Heart left ventricle (tissue), 16 donors: ENCODE measurements around the gene CFAP99. TPM values are rescaled to one million over a fixed set of nuclear protein-coding genes. Genes with fewer than 3 reads are reported as not detected.

Experiments
- ATAC-seq, 4 donors: fragments of 200-7000 bp; cut with Tn5 transposase; one replicate each; pipeline ENCODE4 v1.9.1; 2020 to 2022; ENCODE audit warnings: moderate library complexity in 4 of 4, mild to moderate bottlenecking in 3 of 4, moderate number of reproducible peaks in 1 of 4
- DNase-seq, 5 donors: peaks; one replicate each; pipeline ENCODE4 v3.0.0-alpha.2; 2020
- H3K27ac ChIP-seq, 12 donors: fragments of 200-600 bp; sonication (generic) in 4 of 12; one replicate each; pipeline versions ENCODE4 v1.5.0 to v1.8.0; 2016 to 2022; ENCODE audit warnings: mild to moderate bottlenecking in 2 of 12
- H3K27me3 ChIP-seq, 9 donors: fragments of 200-600 bp; sonication (generic) in 2 of 9; one replicate each; pipeline versions ENCODE4 v1.5.1 to v1.8.0; 2016 to 2022; ENCODE audit warnings: mild to moderate bottlenecking in 3 of 9
- H3K36me3 ChIP-seq, 9 donors: fragments of 200-600 bp; sonication (generic) in 2 of 9; one replicate each; pipeline versions ENCODE4 v1.5.0 to v1.8.0; 2018 to 2022; ENCODE audit warnings: mild to moderate bottlenecking in 2 of 9
- H3K4me1 ChIP-seq, 12 donors: fragments of 200-600 bp; sonication (generic) in 4 of 12; one replicate each; pipeline versions ENCODE4 v1.5.0 to v1.8.0; 2016 to 2022; ENCODE audit warnings: mild to moderate bottlenecking in 3 of 12
- H3K4me3 ChIP-seq, 12 donors: fragments of 200-600 bp; sonication (generic) in 4 of 12; one replicate each; pipeline versions ENCODE4 v1.5.0 to v1.8.0; 2017 to 2022; ENCODE audit warnings: mild to moderate bottlenecking in 9 of 12, moderate library complexity in 4 of 12
- H3K9me3 ChIP-seq, 12 donors: fragments of 200-600 bp; sonication (generic) in 4 of 12; one replicate each; pipeline versions ENCODE4 v1.5.0 to v1.8.0; 2016 to 2022; ENCODE audit warnings: mild to moderate bottlenecking in 1 of 12
- POLR2A ChIP-seq, 2 donors: fragments of 450-650 bp; IDR thresholded peaks; one replicate each; pipeline ENCODE4 v1.6.1; 2017; ENCODE audit warnings: antibody characterized with exemption in 2 of 2, mild to moderate bottlenecking in 2 of 2, moderate library complexity in 2 of 2
- WGBS, 4 donors: extraction: QIAGEN DNeasy Blood & Tissue Kit in 2 of 4; methylation state at CpG; one replicate each; pipeline versions ENCODE4 v1.1.5 to v1.1.7; 2013 to 2018; 5-methylcytosine and 5-hydroxymethylcytosine counted together
- intact Hi-C, 10 donors: fragments of 100-400 bp; cut with DNase I; formaldehyde crosslinking; loops; one replicate each; pipeline versions ENCODE4 v1.11.1 to v1.14.2; 2022
- polyA plus RNA-seq, 2 donors: library from polyadenylated mRNA; stranded (reverse); fragments of 200-250 nt; gene quantifications; one replicate each; pipeline ENCODE4 v1.2.3, GENCODE V29; 2013
- total RNA-seq, 9 donors: library from RNA; depleted of rRNA in 2 of 9; stranded (reverse); fragments of >200 nt in 2 of 9; fragmentation: NEBNext Ultra II Directional in 3 of 9; extraction: Animal tissue kit (Norgen Biotek cat#: 25700) in 3 of 9; gene quantifications; one replicate each; pipeline versions ENCODE4 v1.1.0 to v1.2.4, GENCODE V29; 2016 to 2023
- TF ChIP-seq, protein P1 (sequence below), 12 donors: fragments of 200-600 bp; sonication (generic) in 4 of 12; IDR thresholded peaks; one replicate each; pipeline versions ENCODE4 v1.5.0 to v1.8.0; 2018 to 2022; ENCODE audit warnings: antibody characterized with exemption in 12 of 12, mild to moderate bottlenecking in 5 of 12
- donor health status: ischemic (EF 13 %, LVEDD 7.1; RV severe dilation, severe dysfunction).
- donor health status: healthy with polysubstance abuse.
- donor health status: DM: no; HTN: yes; CAD: no.
- donor health status: DM: no; HTN: no; CAD: no.
- donor health status: ischemic (EF 25% LVEDD 6.9; RV normal size, moderate dysfunction).
- donor health status: ischemic (EF 25% LVEDD 5.7; RV mildly dilated, moderate dysfunction).
- donor health status: healthy.
- donor health status: DM: yes; HTN: yes; CAD: no.
- donor health status: ischemic (EF 35%, LVEDD 5.7; RV mildly dilated, moderate dysfunction).
- donor health status: nonischemic (EF 11% LVEDD 7.7; RV severe dilation, severe dysfunction).
- donor health status: DM: yes; HTN: yes; CAD: no.
- donor health status: PGD.
- donor health status: ischemic (EF 29% LVEDD 5.4; RV normal size, mild dysfunction).
- donor health status: nonischemic (EF 23%, LVEDD 6.1; RV moderate dilation, normal function).

CFAP99 gene
- total and polyA plus RNA-seq, 11 donors, result not detected

DNA sequence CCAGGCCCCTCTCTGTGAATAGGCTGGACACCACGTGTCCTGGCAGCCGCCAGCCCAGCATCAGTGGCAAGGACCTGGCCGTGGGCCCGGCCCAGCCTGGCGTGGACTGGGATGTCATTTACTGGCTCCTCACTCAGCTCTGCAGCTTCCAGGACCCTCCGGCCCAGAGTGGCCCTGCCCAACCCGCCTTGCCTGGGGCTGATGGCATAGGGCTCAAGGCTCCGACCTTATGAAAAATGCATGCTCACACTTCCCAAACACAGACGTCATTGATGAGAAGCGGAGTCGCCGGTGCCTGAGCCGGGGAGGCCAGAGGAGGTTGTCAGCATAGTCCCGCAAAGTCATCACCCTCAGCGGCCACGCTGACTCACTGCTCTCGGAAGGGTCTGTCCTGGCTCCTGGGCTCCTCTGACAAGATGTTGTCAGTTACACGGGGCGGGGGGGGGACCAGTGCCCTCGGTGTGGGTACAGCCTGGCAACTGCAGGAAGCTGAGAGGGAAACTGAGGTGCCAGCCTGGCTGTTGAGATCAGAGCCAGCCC, 14.3 kb downstream of the CFAP99 start:
- ATAC-seq (peak; percentile 22 to 68 (median 39)), DNase-seq (peak in 1 of 5 donors; percentile 60)
- no peaks in the 10 kb centered on the region for H3K36me3 ChIP-seq
- no peaks in the 10 kb centered on the region for H3K4me1 ChIP-seq
- intact Hi-C loops, result no loop called here
- no peaks in the 10 kb centered on the region for H3K27me3 ChIP-seq
- H3K4me3 ChIP-seq, result no peak overlapping the region
- no peak overlapping the region for H3K27ac ChIP-seq
- 64 to 78% (median 73%) methylated on average over 8 to 20 of the region's 20 CpGs for WGBS, 4 donors
- no peaks in the 10 kb centered on the region for H3K9me3 ChIP-seq
- TF ChIP-seq, protein P1, sequence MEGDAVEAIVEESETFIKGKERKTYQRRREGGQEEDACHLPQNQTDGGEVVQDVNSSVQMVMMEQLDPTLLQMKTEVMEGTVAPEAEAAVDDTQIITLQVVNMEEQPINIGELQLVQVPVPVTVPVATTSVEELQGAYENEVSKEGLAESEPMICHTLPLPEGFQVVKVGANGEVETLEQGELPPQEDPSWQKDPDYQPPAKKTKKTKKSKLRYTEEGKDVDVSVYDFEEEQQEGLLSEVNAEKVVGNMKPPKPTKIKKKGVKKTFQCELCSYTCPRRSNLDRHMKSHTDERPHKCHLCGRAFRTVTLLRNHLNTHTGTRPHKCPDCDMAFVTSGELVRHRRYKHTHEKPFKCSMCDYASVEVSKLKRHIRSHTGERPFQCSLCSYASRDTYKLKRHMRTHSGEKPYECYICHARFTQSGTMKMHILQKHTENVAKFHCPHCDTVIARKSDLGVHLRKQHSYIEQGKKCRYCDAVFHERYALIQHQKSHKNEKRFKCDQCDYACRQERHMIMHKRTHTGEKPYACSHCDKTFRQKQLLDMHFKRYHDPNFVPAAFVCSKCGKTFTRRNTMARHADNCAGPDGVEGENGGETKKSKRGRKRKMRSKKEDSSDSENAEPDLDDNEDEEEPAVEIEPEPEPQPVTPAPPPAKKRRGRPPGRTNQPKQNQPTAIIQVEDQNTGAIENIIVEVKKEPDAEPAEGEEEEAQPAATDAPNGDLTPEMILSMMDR (IDR thresholded peaks at IDR 0.05), result no peak
- no peak for TF ChIP-seq POLR2A (IDR thresholded peaks at IDR 0.05)

DNA sequence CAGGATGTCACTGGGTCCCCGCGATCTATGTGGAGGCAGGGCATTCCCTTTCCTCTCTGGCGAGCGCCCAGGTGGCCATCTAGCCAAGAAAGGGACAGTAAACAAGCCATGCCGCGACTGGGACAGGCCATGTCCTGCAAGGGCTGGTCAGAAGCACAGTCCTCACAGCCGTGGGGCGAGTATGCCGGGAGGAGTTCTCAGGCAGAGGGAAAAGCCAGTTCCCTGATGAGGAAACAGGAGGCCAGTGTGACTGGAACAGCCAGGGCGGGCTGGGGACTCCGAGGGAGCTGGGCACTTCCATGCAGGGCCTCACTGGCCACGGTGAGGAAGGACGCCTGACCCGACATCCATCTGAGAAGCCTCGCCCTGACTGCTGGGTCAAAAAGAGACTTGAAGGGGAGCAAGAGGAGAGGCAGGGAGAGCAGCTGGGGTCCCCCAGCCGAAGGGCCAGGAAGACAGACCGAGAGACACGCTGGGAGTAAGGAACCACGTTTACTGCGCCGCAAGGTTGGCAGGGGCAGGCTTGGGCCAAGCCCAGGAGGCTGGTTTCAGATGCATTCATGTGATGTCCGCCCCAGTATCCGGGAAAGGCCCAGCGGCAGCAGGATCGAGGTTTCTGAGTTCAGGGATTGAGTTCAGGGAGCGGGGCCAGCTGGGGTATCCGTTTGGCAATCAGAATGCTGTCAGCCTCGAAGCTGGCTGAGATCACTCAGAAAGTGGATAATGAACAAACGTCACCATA, 15.0 kb downstream of the CFAP99 start:
- Histone ChIP-seq H3K36me3 (no peaks in the 10 kb centered on the region), H3K9me3 (no peaks in the 10 kb centered on the region), H3K4me1 (no peaks in the 10 kb centered on the region), H3K27me3 (no peaks in the 10 kb centered on the region), H3K4me3 (no peak overlapping the region), H3K27ac (no peak overlapping the region)
- ATAC-seq (no peak), DNase-seq (no peak)
- TF ChIP-seq POLR2A (IDR thresholded peaks at IDR 0.05), result no peak
- TF ChIP-seq, protein P1 (IDR thresholded peaks at IDR 0.05), result no peak
- 66 to 82% (median 72%) methylated on average over 20 to 29 of the region's 29 CpGs for WGBS, 4 donors
- intact Hi-C loops, result no loop called here

DNA sequence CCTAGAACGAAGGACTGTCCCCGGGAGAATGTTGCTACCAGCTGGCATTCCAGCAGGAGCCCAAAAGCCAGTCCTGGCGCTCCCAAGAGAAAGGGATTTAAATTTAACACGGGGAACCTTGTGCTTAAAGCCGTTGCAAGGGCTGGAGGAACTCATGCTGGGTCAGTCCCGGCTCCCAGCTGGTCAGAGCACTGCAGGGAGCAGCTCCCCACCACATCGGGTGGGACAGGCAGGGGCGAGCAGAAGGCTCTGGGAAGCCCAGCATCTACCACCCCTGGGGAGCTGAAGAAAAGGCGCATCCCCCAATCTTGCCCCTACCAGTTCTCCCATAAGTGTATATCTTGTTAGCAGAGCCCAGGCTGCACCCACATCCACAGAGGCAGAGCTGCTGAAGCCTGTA, 15.7 kb downstream of the CFAP99 start:
- DNase-seq (no peak), ATAC-seq (no peak)
- H3K4me3 ChIP-seq, result no peak overlapping the region
- TF ChIP-seq, protein P1 (IDR thresholded peaks at IDR 0.05), result no peak
- no peak for TF ChIP-seq POLR2A (IDR thresholded peaks at IDR 0.05)
- no peak overlapping the region for H3K27ac ChIP-seq
- intact Hi-C loops, result no loop called here
- no peaks in the 10 kb centered on the region for H3K9me3 ChIP-seq
- H3K27me3 ChIP-seq, result no peaks in the 10 kb centered on the region
- H3K36me3 ChIP-seq, result no peaks in the 10 kb centered on the region
- 49 to 77% (median 53%) methylated on average over 4 to 9 of the region's 9 CpGs for WGBS, 4 donors
- no peaks in the 10 kb centered on the region for H3K4me1 ChIP-seq

DNA sequence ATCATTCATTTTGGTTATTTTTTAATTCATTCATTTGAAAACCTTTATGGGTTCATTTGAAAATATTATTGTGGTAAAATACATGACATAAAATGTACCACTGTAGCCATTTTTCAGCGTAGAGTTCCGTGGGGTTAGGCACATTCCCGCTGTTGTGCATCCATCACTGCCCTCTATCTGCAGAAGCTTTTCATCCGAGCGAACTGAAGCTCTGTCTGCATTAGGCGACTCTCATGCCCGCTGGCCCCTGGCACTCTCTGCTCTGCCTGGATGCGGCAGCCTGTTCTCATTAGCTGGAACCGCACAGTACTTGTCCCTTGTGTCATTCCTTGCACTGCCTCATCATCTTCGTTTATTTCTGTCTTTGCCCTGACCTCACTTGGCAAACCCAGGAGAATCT, 17.5 kb downstream of the CFAP99 start:
- intact Hi-C loops, result no loop called here

More for the DNA sequence above, 17.5 kb downstream of the CFAP99 start:
- ATAC-seq (no peak), DNase-seq (no peak)
- Histone ChIP-seq H3K4me1 (peaks cover 0 to under 1% (median 0%) of the 10 kb centered on the region in 12 donors), H3K4me3 (no peak overlapping the region), H3K9me3 (no peaks in the 10 kb centered on the region), H3K36me3 (no peaks in the 10 kb centered on the region), H3K27ac (no peak overlapping the region), H3K27me3 (no peaks in the 10 kb centered on the region)
- TF ChIP-seq POLR2A (IDR thresholded peaks at IDR 0.05), result no peak
- TF ChIP-seq, protein P1 (IDR thresholded peaks at IDR 0.05), result peak in 4 of 12 donors; percentile 15 to 30 (median 20)
- 48 to 65% (median 57%) methylated on average over 10 of the region's 10 CpGs for WGBS, 4 donors
